Measurements from ENCODE around the gene BRCA1. TPM values are rescaled to one million over a fixed set of nuclear protein-coding genes. Genes with fewer than 3 reads are reported as not detected.
"Not testable (repeated sequence)": the region's sequence is repeated elsewhere in the genome, so short reads cannot be mapped to it uniquely, and the experiment has no call there.

BRCA1 gene
- total RNA-seq, 1 donor from 2014 or later, result 38.9 TPM

DNA sequence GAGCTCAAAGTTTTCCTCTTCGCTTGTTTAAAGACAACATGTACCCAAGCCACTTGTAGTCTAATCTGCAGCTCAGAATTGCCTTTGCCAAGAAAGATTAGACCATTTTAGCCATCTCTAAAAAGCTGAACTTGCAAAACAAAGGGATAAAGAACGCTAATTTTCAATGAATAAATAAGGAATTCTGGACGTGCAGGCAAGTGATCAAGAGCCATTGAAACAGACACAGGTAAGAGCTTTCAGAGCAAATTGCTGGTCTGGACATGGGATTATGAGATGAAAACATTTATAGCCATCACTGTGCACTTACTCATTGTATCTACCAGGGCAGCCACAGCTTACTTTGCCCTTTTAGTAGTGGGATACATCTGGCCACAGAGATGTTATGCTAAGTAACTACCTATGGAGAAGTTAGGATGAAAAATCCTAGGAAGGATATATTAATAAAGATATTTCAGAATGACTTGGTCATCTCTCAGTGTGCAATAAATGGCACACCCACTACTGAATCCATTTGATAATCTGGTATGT is 55.7 kb downstream of the BRCA1 start:
- H3K9me3 Mint-ChIP-seq, result no peaks in the 10 kb centered on the region

DNA sequence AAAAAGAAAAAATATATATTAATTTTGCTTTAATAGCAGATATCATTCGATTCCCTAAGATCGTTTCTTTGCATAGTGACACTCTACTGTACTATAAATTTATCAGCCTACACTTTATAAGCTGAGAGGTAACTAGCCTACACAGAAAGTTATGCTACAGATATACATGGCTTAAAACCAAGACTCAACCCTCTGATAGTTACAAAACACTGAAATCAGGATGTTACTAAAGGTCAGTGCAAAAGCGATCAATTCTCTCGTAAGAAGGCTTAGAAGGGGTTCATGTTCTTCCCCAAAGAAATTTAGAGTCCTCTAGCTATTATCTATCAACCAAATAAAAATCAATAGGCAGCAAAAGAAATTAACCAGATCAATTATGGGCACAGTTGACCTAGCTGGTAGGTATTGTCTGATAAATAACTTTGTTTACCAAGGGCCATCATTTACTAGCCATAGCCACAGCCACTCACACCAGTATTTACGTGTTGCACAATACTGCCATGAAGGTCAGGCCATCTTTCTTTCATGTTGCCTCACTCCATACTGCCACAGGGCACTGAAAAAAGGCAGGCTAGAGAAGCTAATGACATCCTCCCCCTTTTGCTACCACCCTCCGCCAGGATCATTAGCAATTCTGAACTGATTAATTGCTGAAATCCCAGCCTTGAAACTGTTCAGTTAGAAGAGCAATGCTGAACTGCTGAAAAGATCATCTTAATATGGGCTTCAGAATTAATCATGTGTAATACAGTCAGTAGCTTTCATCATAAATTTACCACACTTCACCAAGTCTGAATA is 56.4 kb downstream of the BRCA1 start:
- Mint-ChIP-seq H3K4me3 (no peak overlapping the region), H3K9me3 (no peaks in the 10 kb centered on the region), H3K4me1 (ENCODE audit: unreplicated experiment) (no peaks in the 10 kb centered on the region), H3K27ac (no peak overlapping the region), H3K36me3 (no peaks in the 10 kb centered on the region), H3K27me3 (no peaks in the 10 kb centered on the region)
- DNase-seq (ENCODE audit: extremely low spot score, unreplicated experiment), result no peak
- TF ChIP-seq, protein P1, sequence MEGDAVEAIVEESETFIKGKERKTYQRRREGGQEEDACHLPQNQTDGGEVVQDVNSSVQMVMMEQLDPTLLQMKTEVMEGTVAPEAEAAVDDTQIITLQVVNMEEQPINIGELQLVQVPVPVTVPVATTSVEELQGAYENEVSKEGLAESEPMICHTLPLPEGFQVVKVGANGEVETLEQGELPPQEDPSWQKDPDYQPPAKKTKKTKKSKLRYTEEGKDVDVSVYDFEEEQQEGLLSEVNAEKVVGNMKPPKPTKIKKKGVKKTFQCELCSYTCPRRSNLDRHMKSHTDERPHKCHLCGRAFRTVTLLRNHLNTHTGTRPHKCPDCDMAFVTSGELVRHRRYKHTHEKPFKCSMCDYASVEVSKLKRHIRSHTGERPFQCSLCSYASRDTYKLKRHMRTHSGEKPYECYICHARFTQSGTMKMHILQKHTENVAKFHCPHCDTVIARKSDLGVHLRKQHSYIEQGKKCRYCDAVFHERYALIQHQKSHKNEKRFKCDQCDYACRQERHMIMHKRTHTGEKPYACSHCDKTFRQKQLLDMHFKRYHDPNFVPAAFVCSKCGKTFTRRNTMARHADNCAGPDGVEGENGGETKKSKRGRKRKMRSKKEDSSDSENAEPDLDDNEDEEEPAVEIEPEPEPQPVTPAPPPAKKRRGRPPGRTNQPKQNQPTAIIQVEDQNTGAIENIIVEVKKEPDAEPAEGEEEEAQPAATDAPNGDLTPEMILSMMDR (conservative IDR thresholded peaks at IDR 0.05), result no peak

More for the DNA sequence above, 55.7 kb downstream of the BRCA1 start:
- Mint-ChIP-seq H3K36me3 (no peaks in the 10 kb centered on the region), H3K4me1 (ENCODE audit: unreplicated experiment) (no peaks in the 10 kb centered on the region), H3K4me3 (no peak overlapping the region), H3K27ac (no peak overlapping the region), H3K27me3 (no peaks in the 10 kb centered on the region)
- DNase-seq (ENCODE audit: extremely low spot score, unreplicated experiment), result no peak
- TF ChIP-seq, protein P1 (conservative IDR thresholded peaks at IDR 0.05), result no peak

DNA sequence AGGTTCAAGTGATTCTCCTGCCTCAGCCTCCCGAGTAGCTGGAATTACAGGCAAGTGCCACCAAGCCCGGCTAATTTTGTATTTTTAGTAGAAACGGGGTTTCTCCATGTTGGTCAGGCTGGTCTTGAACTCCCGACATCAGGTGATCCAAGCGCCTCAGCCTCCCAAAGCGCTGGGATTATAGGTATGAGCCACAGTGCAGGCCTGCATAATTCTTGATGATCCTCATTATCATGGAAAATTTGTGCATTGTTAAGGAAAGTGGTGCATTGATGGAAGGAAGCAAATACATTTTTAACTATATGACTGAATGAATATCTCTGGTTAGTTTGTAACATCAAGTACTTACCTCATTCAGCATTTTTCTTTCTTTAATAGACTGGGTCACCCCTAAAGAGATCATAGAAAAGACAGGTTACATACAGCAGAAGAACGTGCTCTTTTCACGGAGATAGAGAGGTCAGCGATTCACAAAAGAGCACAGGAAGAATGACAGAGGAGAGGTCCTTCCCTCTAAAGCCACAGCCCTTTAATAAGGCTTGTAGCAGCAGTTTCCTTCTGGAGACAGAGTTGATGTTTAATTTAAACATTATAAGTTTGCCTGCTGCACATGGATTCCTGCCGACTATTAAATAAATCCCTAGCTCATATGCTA is 62.1 kb downstream of the BRCA1 start:
- Mint-ChIP-seq H3K36me3 (peaks cover 3% of the 10 kb centered on the region), H3K9me3 (no peaks in the 10 kb centered on the region), H3K4me1 (ENCODE audit: unreplicated experiment) (no peaks in the 10 kb centered on the region), H3K27ac (no peak overlapping the region), H3K4me3 (no peak overlapping the region), H3K27me3 (no peaks in the 10 kb centered on the region)
- no peak for DNase-seq (ENCODE audit: extremely low spot score, unreplicated experiment)
- TF ChIP-seq, protein P1 (conservative IDR thresholded peaks at IDR 0.05), result no peak

DNA sequence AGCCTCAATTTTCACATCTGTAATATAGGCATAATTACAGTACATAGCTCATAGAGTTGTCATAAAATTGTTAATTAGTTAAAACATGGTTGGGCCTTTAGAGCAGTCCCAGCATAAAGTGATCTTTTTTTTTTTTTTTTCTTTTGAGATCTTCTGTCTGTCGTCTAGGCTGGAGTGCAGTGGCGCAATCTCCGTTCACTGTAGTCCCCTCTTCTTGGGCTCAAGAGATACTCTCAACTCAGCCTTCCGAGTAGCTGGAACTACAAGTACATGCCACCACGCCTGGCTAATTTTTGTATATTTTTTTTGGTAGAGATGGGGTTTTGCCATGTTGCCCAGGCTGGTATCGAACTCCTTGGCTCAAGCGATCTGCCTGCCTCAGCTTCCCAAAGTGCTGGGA is 69.1 kb downstream of the BRCA1 start:
- no peak for DNase-seq (ENCODE audit: extremely low spot score, unreplicated experiment)
- TF ChIP-seq, protein P1 (conservative IDR thresholded peaks at IDR 0.05), result no peak
- Mint-ChIP-seq H3K27me3 (no peaks in the 10 kb centered on the region), H3K36me3 (peaks cover 3% of the 10 kb centered on the region), H3K9me3 (no peaks in the 10 kb centered on the region), H3K27ac (no peak overlapping the region), H3K4me1 (ENCODE audit: unreplicated experiment) (no peaks in the 10 kb centered on the region), H3K4me3 (no peak overlapping the region)

DNA sequence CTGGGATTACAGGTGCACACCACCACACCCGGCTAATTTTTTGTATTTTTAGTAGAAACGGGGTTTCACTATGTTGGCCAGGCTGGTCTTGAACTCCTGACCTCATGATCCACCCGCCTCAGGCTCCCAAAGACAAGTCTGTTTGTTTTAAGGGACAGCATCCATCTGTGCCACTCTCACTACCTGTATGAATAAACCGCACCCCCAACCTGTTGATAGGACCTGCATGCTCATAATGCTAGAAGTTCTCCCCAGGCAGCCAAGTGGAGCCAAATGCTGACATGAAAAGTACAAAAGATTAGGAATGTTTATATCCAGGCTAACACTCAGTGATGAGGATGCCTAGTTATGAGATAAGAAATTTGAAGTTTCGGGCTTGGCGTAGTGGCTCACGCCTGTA is 72.2 kb downstream of the BRCA1 start:
- H3K4me1 Mint-ChIP-seq (ENCODE audit: unreplicated experiment); H3K27me3 Mint-ChIP-seq; H3K9me3 Mint-ChIP-seq; H3K4me3 Mint-ChIP-seq; DNase-seq (ENCODE audit: extremely low spot score, unreplicated experiment); H3K36me3 Mint-ChIP-seq; H3K27ac Mint-ChIP-seq: not testable (repeated sequence)

DNA sequence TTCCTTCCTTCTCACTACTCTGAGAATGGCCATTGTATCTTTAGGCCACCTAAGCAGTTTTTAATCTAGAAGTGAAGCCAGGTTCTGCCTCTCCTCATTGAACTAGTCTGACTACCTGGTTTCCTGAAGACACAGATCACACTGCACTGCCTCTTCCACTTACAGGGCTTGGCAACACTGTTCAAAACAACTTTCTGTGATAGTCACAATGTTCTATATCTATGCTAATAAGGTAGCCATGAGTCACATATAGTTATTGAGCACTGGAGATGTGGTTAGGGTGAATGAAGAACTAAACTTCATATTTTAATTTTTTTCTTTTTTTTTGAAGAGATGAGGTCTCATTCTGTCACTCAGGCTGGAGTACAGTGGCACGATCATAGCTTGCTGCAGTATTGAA is 73.2 kb downstream of the BRCA1 start:
- no peak overlapping the region for H3K27ac Mint-ChIP-seq

More for the DNA sequence above, 73.2 kb downstream of the BRCA1 start:
- H3K36me3 Mint-ChIP-seq, result peaks cover 8% of the 10 kb centered on the region
- H3K4me1 Mint-ChIP-seq (ENCODE audit: unreplicated experiment), result no peaks in the 10 kb centered on the region
- H3K4me3 Mint-ChIP-seq, result no peak overlapping the region
- DNase-seq (ENCODE audit: extremely low spot score, unreplicated experiment), result no peak
- no peaks in the 10 kb centered on the region for H3K27me3 Mint-ChIP-seq
- no peaks in the 10 kb centered on the region for H3K9me3 Mint-ChIP-seq
- TF ChIP-seq, protein P1 (conservative IDR thresholded peaks at IDR 0.05), result no peak

Data from type B pancreatic cell (in vitro differentiated cells).